Measurements from ENCODE around the gene SBNO2. TPM values are rescaled to one million over a fixed set of nuclear protein-coding genes. Genes with fewer than 3 reads are reported as not detected.

The SBNO2 gene
- total and polyA plus RNA-seq, 2 donors (not counting 1 experiment from before 2014, with no cell fraction given) = 42.8 to 83.3 TPM

- intact Hi-C loops (cut with micrococcal nuclease) = no loop called here
- no peak overlapping the region for H3K4me3 Mint-ChIP-seq
- TF ChIP-seq, protein P1, sequence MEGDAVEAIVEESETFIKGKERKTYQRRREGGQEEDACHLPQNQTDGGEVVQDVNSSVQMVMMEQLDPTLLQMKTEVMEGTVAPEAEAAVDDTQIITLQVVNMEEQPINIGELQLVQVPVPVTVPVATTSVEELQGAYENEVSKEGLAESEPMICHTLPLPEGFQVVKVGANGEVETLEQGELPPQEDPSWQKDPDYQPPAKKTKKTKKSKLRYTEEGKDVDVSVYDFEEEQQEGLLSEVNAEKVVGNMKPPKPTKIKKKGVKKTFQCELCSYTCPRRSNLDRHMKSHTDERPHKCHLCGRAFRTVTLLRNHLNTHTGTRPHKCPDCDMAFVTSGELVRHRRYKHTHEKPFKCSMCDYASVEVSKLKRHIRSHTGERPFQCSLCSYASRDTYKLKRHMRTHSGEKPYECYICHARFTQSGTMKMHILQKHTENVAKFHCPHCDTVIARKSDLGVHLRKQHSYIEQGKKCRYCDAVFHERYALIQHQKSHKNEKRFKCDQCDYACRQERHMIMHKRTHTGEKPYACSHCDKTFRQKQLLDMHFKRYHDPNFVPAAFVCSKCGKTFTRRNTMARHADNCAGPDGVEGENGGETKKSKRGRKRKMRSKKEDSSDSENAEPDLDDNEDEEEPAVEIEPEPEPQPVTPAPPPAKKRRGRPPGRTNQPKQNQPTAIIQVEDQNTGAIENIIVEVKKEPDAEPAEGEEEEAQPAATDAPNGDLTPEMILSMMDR (IDR thresholded peaks at IDR 0.05) = no peak
- TF ChIP-seq EZH2 (IDR thresholded peaks at IDR 0.05; ENCODE audit: borderline replicate concordance, insufficient read depth, low read depth, low read length, poor library complexity, severe bottlenecking) = no peak
- Histone ChIP-seq H3K4me3 (ENCODE audit: control extremely low read depth in 1 of 5, extremely low read depth in 1 of 5, insufficient read depth in 1 of 5, low read depth in 2 of 5, low read length in 4 of 5) (no peak overlapping the region), H3K79me2 (ENCODE audit: control insufficient read depth, insufficient read depth, low read length) (peaks cover 15% of the 10 kb centered on the region), H3K27ac (ENCODE audit: low read length in 2 of 2) (no peak overlapping the region), H3K36me3 (replicated peaks in 1 of 2; ENCODE audit: control extremely low read depth in 1 of 2, control insufficient read depth in 1 of 2, extremely low read depth in 1 of 2, insufficient read depth in 2 of 2, low read length in 1 of 2) (peaks cover 1 to 57% of the 10 kb centered on the region in 2 experiments), H4K20me1 (ENCODE audit: control insufficient read depth, insufficient read depth, low read length, poor library complexity, severe bottlenecking) (peaks cover 32% of the 10 kb centered on the region), H3K9me3 (ENCODE audit: control extremely low read depth in 1 of 3, control insufficient read depth in 2 of 3, insufficient read depth in 1 of 3, low read length in 2 of 3) (no peaks in the 10 kb centered on the region), H3K27me3 (replicated peaks in 1 of 4; ENCODE audit: control extremely low read depth in 1 of 4, control insufficient read depth in 3 of 4, insufficient read depth in 4 of 4, low read length in 3 of 4) (no peaks in the 10 kb centered on the region), H3K9ac (ENCODE audit: low read length) (no peak overlapping the region), H3K4me2 (replicated peaks; ENCODE audit: low read depth, low read length, poor library complexity, severe bottlenecking) (no peak overlapping the region), H3K4me1 (ENCODE audit: control insufficient read depth in 2 of 2, insufficient read depth in 2 of 2, low read length in 2 of 2) (peaks cover 6 to 12% of the 10 kb centered on the region in 2 donors), H2AFZ (ENCODE audit: insufficient read depth, low read depth, low read length, poor library complexity, severe bottlenecking) (no peak overlapping the region)
- ATAC-seq (ENCODE audit: low read depth) (no peak), DNase-seq (no peak)
- CTCF ChIA-PET = no interaction called here
- no peaks in the 10 kb centered on the region for H3K9me3 Mint-ChIP-seq (ENCODE audit: insufficient read depth)
- 96% methylated on average over 12 of the region's 16 CpGs for WGBS (ENCODE audit: insufficient coverage)
- peaks cover 5% of the 10 kb centered on the region for H3K4me1 Mint-ChIP-seq
- POLR2A ChIA-PET = no interaction called here
- no peak overlapping the region for H3K27ac Mint-ChIP-seq
- no peaks in the 10 kb centered on the region for H3K27me3 Mint-ChIP-seq
Measured at GRCh38 chr19:1117654-1118053, 56.4 kb downstream of the SBNO2 start.

- ATAC-seq (ENCODE audit: low read depth) = no peak
- no peaks in the 10 kb centered on the region for H3K27me3 Mint-ChIP-seq
- peaks cover 1 to 52% of the 10 kb centered on the region in 2 experiments for H3K36me3 ChIP-seq (replicated peaks in 1 of 2; ENCODE audit: control extremely low read depth in 1 of 2, control insufficient read depth in 1 of 2, extremely low read depth in 1 of 2, insufficient read depth in 2 of 2, low read length in 1 of 2)
- no peak for DNase-seq
- H3K4me1 ChIP-seq (ENCODE audit: control insufficient read depth in 2 of 2, insufficient read depth in 2 of 2, low read length in 2 of 2) = peaks cover 6 to 12% of the 10 kb centered on the region in 2 donors
- H3K9me3 Mint-ChIP-seq (ENCODE audit: insufficient read depth) = no peaks in the 10 kb centered on the region
- H3K9me3 ChIP-seq (ENCODE audit: control extremely low read depth in 1 of 3, control insufficient read depth in 2 of 3, insufficient read depth in 1 of 3, low read length in 2 of 3) = no peaks in the 10 kb centered on the region
- peaks cover 33% of the 10 kb centered on the region for H4K20me1 ChIP-seq (ENCODE audit: control insufficient read depth, insufficient read depth, low read length, poor library complexity, severe bottlenecking)
- peaks cover 5% of the 10 kb centered on the region for H3K4me1 Mint-ChIP-seq
- WGBS (ENCODE audit: insufficient coverage) = 96% methylated on average over 51 of the region's 52 CpGs
- no peaks in the 10 kb centered on the region for H3K27me3 ChIP-seq (replicated peaks in 1 of 4; ENCODE audit: control extremely low read depth in 1 of 4, control insufficient read depth in 3 of 4, insufficient read depth in 4 of 4, low read length in 3 of 4)
- H3K4me2 ChIP-seq (replicated peaks; ENCODE audit: low read depth, low read length, poor library complexity, severe bottlenecking) = no peak overlapping the region
- TF ChIP-seq, protein P1 (IDR thresholded peaks at IDR 0.05) = no peak
- TF ChIP-seq EZH2 (IDR thresholded peaks at IDR 0.05; ENCODE audit: borderline replicate concordance, insufficient read depth, low read depth, low read length, poor library complexity, severe bottlenecking) = no peak
- no peak overlapping the region for H3K27ac Mint-ChIP-seq
- H3K4me3 ChIP-seq (ENCODE audit: control extremely low read depth in 1 of 5, extremely low read depth in 1 of 5, insufficient read depth in 1 of 5, low read depth in 2 of 5, low read length in 4 of 5) = no peak overlapping the region
- no peak overlapping the region for H3K4me3 Mint-ChIP-seq
- ChIA-PET CTCF (interaction anchor here (0.5 kb wide), 1 partner anchor 90 kb away, joined by 3 read pairs; no protein-coding TSS in a partner anchor), POLR2A (no interaction called here)
- H3K27ac ChIP-seq (ENCODE audit: low read length in 2 of 2) = no peak overlapping the region
- H2AFZ ChIP-seq (ENCODE audit: insufficient read depth, low read depth, low read length, poor library complexity, severe bottlenecking) = no peak overlapping the region
- intact Hi-C loops (cut with micrococcal nuclease) = no loop called here
- H3K79me2 ChIP-seq (ENCODE audit: control insufficient read depth, insufficient read depth, low read length) = peaks cover 19% of the 10 kb centered on the region
- H3K9ac ChIP-seq (ENCODE audit: low read length) = no peak overlapping the region
Measured at GRCh38 chr19:1116726-1117581, 57.1 kb downstream of the SBNO2 start.
